ENCODE measurements around the gene OR5H1. TPM values are rescaled to one million over a fixed set of nuclear protein-coding genes. Genes with fewer than 3 reads are reported as not detected.

Gene OR5H1
- not detected for total RNA-seq

DNA sequence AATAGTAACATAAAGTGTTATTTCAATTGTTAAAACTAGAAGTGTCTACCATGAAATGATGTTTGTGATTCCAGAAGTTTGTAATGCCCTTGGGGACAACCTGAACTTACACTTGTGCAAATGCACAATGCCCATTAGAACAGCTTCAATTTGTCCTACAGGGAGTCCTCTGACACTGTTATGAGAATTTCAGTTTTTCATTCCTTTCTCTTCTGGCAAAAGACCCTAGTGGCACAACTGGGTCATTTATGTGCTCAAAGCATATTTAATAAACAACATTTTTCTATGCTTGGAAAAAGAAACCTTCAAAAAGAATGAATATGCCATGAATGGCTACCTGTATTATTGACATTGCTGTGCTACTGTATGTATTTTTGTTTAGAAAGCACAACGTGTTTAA lies at the start of gene OR5H1:
OR5H1 (plus strand) TSS at position 301 of the 400 bp plus-strand sequence. CDS start 1,977 bp downstream, outside the sequence.
- ATAC-seq, result no peak
- no peak for TF ChIP-seq EP300 (IDR thresholded peaks at IDR 0.05)
- no peak for TF ChIP-seq POLR2AphosphoS5 (IDR thresholded peaks at IDR 0.05)
- TF ChIP-seq POLR2A (IDR thresholded peaks at IDR 0.05), result no peak
- no peak for TF ChIP-seq CTCF (IDR thresholded peaks at IDR 0.05)
- H3K9me3 ChIP-seq, result no peaks in the 10 kb centered on the region
- no peaks in the 10 kb centered on the region for H3K4me1 ChIP-seq
- no peaks in the 10 kb centered on the region for H3K27me3 ChIP-seq
- WGBS, 2 donors (ENCODE audit: low coverage in 1 of 2), result 58 to 81% methylated on average over 1 of the region's 1 CpG
- no peak within 1 kb of the TSS for H3K4me3 ChIP-seq
- H3K27ac ChIP-seq, result no peak within 1 kb of the TSS
- H3K36me3 ChIP-seq, result no peaks in the 10 kb centered on the region

DNA sequence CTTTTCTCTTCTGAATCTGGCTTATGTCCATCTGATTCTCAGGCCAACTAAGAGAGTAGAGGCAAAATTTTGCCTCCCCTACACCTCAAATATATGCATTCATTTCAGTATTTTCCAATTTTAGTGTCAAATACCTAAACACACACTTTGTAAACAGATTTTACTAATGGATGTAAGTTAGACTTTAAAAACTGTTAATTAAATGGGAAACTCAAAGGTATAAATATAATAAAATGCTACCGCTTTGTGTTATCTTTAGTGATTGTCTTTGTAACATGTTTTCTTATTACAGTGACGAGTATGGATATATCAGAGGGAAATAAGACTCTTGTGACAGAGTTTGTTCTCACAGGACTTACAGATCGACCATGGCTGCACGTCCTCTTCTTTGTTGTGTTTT lies 43.6 kb upstream of the OR5H1 start, which contains the start of gene OR5AC2:
OR5AC2 (plus strand) TSS at position 301 of the 400 bp plus-strand sequence; CDS start at position 301, 0 bp downstream.
- Histone ChIP-seq H3K27ac (no peak within 1 kb of the TSS), H3K9me3 (no peaks in the 10 kb centered on the region), H3K4me3 (no peak within 1 kb of the TSS), H3K36me3 (no peaks in the 10 kb centered on the region), H3K27me3 (no peaks in the 10 kb centered on the region), H3K4me1 (no peaks in the 10 kb centered on the region)
- TF ChIP-seq CTCF (IDR thresholded peaks at IDR 0.05) (no peak), EP300 (IDR thresholded peaks at IDR 0.05) (no peak), POLR2A (IDR thresholded peaks at IDR 0.05) (no peak), POLR2AphosphoS5 (IDR thresholded peaks at IDR 0.05) (no peak)
- no peak for ATAC-seq
- WGBS, 2 donors (ENCODE audit: low coverage in 1 of 2), result 86 to 95% methylated on average over 4 of the region's 4 CpGs

DNA sequence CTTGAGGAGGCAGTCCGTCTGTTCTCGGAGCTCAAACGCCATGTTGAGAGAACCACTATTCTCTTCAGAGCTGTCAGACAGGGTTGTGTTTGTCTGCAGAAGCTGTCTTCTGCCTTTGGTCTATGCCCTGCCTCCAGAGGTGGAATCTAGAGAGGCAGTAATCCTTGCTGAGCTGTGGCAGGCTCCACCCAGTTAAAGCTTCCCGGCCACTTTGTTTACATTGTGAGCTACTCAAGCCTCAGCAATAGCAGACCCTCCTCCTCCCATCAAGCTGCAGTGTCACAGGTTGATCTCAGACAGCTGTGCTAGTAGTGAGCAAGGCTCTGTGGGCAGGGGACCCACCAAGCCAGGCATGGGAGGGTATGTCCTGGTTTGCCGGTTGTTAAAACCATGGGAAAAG lies 34.6 kb upstream of the OR5H1 start:
- no peak overlapping the region for H3K4me3 ChIP-seq
- no peaks in the 10 kb centered on the region for H3K27me3 ChIP-seq
- no peaks in the 10 kb centered on the region for H3K4me1 ChIP-seq
- no peak overlapping the region for H3K27ac ChIP-seq
- no peaks in the 10 kb centered on the region for H3K36me3 ChIP-seq
- H3K9me3 ChIP-seq, result no peaks in the 10 kb centered on the region
- 0% methylated on average over 1 of the region's 5 CpGs; no CpG with 5 or more reads in 1 of the 2 donors for WGBS, 2 donors (ENCODE audit: low coverage in 1 of 2)
- TF ChIP-seq POLR2AphosphoS5 (IDR thresholded peaks at IDR 0.05) (no peak), EP300 (IDR thresholded peaks at IDR 0.05) (no peak), POLR2A (IDR thresholded peaks at IDR 0.05) (no peak), CTCF (IDR thresholded peaks at IDR 0.05) (no peak)
- ATAC-seq, result no peak

DNA sequence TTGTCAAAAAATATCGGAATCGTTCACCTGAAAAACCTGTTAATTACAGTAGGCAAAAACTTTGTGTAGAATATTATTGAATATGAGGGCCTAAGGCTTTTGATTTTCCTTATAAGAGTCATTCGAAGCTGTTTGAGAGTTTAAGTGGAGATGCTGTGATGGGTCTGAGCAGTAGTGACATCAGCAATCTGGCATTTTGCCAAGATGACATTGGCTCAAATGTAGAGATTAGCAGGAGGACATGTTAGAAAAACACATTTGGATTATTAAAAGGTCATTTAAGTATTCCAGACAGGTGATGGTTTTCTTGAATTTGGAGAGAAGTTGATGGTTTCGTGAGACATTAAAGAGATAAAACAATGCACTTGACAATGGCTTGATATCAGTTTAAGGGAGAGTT lies 30.7 kb upstream of the OR5H1 start:
- Histone ChIP-seq H3K36me3 (no peaks in the 10 kb centered on the region), H3K27ac (no peak overlapping the region), H3K27me3 (no peaks in the 10 kb centered on the region), H3K9me3 (no peaks in the 10 kb centered on the region), H3K4me3 (no peak overlapping the region), H3K4me1 (no peaks in the 10 kb centered on the region)
- no peak for TF ChIP-seq CTCF (IDR thresholded peaks at IDR 0.05)
- 68 to 76% methylated on average over 4 of the region's 4 CpGs for WGBS, 2 donors (ENCODE audit: low coverage in 1 of 2)
- ATAC-seq, result no peak

DNA sequence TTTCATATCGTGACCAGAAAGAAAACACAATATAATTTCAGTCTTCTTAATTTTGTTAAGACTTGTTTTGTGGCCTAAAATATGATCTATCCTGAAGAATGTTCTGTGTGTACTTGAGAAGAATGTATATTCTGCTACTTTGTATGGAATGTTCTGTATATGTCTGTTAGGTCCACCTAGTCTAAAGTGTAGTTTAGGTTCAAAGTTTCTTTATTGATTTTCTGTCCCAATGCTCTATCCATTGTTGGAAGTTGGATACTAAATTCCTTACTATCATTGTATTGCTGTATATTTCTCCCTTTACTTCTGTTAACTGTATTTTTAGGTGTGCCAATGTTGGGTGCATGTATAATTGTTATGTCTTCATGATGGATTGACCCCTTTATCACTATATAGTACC lies 22.4 kb upstream of the OR5H1 start:
- H3K4me1 ChIP-seq, result no peaks in the 10 kb centered on the region
- no peaks in the 10 kb centered on the region for H3K9me3 ChIP-seq
- H3K27ac ChIP-seq, result no peak overlapping the region
- no peak overlapping the region for H3K4me3 ChIP-seq
- H3K27me3 ChIP-seq, result no peaks in the 10 kb centered on the region
- no peaks in the 10 kb centered on the region for H3K36me3 ChIP-seq
- TF ChIP-seq POLR2AphosphoS5 (IDR thresholded peaks at IDR 0.05), result no peak
- no peak for TF ChIP-seq EP300 (IDR thresholded peaks at IDR 0.05)
- no peak for TF ChIP-seq POLR2A (IDR thresholded peaks at IDR 0.05)
- no peak for TF ChIP-seq CTCF (IDR thresholded peaks at IDR 0.05)
- ATAC-seq, result no peak
- 30 to 31% methylated on average over 1 of the region's 1 CpG for WGBS, 2 donors (ENCODE audit: low coverage in 1 of 2)
